Activated CD8-positive, alpha-beta memory T cell treated with anti-CD3 and anti-CD28 coated beads, Interleukin-2, amount 50 U/mL, for 48 hours (primary cell): ENCODE measurements around the gene S100A9.
"Not testable (repeated sequence)": the region's sequence is repeated elsewhere in the genome, so short reads cannot be mapped to it uniquely, and the experiment has no call there.

Experiments
- DNase-seq: peaks from one replicate; pipeline ENCODE4 v3.0.0-alpha.2; 2020

The S100A9 gene

GRCh38 chr1:153390938-153391710 is 33.5 kb downstream of the S100A9 start, which contains the start of gene S100A8:
S100A8 (minus strand) TSS chr1:153391073; CDS start chr1:153390535, 538 bp downstream.
- DNase-seq = no peak

DNA sequence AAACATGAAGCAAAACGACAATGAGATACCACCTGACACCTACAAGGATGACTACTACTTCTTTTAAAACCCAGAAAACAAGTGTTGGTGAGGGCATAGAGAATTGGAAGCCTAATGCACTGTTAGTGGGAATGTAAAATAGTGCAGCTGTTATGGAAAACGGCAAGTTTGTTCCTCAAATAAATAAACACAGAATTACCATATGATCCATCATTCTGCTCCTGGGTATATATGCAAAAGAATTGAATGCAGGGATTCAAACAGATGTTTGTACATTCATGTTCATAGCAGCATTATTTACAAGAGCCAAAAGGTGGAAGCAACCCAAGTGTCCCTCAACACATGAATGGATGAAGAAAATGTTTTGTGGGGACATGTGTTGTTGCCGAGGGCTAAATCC is 34.6 kb downstream of the S100A9 start:
- no peak for DNase-seq

GRCh38 chr1:153392822-153393221 is 35.2 kb downstream of the S100A9 start:
- no peak for DNase-seq

DNA sequence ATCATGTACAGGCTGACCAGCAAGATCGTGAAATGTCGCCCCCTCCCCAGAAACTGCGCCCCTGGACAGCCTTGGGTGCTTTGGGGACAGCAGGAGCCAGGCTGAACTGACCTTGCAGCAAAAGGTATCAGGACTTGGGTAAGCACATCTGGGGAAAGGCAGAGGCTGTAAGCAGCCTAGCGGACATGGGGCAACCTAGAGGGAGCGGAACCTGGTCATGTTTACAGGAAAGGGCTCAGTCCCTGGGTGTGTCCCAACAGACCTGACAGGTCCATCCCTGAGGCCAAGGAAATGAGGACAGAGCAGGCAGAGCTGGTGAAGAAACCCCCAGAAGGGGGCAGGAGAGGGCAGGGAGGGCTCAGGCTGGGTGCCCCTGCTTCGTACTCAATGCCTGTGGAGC is 36.3 kb downstream of the S100A9 start:
- no peak for DNase-seq

GRCh38 chr1:153394391-153394790 is 36.7 kb downstream of the S100A9 start:
- DNase-seq = no peak

DNA sequence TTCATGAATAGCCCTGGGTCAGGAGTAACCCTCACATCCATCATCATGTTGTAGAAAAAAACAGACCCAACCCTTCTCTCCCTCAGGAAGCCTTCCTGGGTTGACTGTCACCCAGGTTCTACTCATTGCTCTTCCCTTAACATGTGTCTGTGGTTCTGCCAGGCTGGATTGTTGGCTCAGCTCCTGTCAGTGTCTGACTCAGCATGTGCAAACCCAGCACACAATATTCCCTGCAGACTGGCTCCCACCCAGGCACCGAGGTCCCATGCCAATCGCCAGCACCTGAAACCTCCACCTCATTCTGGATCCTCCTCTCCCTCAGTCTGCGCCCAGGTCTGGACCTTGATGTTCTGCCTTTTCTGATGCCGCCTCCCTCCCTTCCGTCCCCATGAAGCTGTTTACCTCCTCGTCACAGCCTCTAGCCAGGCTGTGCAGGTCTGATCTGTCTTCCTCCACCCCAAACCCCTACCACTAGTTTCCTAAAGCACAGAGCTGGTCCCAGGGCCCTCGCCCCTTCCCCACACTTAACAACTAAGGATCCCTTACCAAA is 37.6 kb downstream of the S100A9 start:
- DNase-seq = no peak

GRCh38 chr1:153395776-153396175 is 38.1 kb downstream of the S100A9 start:
- no peak for DNase-seq

DNA sequence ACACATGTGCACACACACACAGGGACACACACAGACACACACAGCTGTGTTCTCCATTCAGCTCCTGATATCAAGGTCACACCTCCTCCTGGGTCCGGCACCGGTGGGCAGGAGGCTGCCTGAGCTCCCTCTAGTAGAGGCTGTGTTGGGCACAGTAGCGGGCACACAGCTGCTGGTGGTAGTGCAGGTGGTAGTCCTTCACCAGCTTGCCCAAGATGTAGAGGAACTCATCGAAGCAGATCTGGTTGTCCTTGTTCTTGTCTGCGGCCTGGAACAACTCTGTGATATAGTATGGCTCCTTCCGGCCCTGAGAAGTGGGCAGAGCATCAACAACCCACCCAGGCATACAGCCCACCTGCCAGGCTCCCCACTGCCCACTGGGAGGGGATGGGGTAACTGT is 38.8 kb downstream of the S100A9 start:
- no peak for DNase-seq

DNA sequence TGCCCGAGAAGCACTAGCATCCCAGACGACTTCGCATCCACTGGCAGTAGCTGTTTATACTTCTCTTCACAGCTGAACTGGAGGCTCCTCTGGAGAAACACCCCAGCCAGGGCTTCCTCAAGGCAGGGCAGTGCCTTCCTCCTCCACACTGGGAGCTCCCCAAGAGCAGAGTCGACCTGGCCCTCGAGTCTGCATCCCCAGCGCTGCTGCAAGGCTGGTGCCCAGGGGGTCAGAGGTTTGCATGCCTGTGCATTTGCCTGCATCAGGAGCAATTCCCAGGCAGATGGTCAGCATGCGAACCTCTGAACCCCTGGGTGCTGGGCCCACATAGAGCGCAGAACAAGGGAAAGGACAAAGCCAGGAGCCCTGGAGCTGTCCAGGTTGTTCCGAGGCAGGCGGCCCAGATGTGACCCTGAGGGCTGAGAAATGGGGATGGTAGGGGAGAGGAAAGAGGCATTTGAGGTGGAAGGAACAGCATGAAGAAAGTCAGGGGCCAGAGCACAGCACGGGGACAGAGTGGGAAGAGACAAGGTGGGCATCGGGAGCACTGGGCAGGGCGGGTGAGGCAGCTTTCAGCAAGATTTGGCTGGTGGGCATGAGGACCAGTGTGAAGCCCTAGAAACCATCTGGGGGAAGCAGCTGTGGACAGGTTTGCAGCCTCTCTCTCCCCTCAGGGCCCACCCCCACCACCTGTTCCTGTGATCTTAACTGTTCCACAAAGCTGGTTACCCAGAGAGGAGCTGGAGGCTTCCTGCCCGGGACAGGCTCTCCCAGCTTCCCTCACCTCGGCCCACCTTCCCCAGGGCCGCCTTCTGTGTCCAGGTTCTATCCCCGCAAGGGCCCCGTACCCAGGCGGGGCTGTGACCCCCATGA is 39.6 kb downstream of the S100A9 start:
- DNase-seq = no peak

GRCh38 chr1:153397924-153398651 is 40.4 kb downstream of the S100A9 start:
- DNase-seq = no peak

DNA sequence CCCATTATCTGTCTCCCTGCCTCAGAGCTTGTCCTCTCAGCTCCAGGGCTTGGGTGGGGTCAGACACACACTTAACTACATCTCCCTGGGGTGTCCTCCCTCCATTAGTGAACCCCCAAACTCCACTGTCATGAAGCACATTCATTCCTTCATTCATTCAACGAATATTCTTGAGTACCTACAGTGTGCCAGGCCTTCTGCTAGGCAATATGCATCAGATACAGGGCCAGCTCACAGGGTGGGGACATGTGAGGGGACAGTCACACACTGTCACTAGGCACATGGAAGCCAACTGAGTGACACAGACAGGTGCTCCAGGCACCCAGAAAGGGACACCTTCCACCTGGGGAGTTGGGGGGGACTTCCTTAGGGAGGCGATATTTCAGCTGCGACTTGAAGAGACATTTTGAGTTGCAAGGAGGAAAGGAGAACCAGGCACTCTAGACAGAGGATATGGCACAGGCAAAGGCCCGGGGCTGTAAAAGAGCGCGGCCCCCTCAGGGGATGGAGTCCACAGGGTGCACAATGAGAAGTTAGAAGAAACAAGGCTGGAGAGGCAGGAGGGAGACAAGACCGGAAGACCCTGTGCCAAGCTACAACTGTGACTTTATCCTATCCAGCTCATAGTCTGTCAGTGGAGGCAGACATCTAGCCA is 41.9 kb downstream of the S100A9 start:
- DNase-seq = no peak

GRCh38 chr1:153400244-153400643 is 42.6 kb downstream of the S100A9 start:
- DNase-seq = no peak

DNA sequence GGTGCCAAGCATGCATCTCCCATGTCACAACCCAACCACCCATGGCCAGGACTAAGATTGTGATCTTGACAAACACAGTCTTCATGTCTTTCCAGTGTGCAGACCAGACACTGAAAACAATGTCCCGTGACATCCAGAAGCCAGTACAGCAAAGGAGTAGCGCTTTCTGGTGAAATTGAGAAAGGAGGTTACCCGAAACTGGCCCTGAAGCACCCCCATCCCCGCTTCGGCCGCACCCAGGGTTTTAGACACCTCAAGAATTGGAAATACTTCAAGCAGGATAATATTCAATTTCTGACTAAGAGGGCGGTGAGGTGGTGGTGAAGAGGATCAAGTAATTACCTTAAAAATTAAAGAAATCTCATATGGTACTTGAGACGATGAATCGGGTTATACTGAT is 43.8 kb downstream of the S100A9 start:
- no peak for DNase-seq

DNA sequence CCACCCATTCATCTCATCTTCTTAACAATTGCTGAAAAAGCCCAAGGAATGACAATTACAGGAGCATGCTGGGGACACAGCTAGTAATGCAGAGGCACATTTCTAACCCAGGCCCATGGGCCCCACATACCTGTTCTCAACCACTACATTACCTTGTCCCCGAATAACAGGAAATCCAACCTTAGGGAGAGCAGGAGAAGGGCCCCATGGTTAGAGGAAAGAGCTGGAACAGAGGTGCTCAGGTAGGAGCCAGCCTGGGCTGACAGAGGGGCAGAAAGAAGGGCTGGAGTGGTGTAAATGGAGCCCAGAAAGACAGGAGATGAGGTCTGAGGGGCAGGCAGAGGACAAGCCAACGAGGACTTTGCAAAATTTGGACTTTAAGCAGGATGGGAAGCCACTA is 44.6 kb downstream of the S100A9 start:
- DNase-seq = no peak

- DNase-seq = no peak
Measured at GRCh38 chr1:153403421-153404085, 45.9 kb downstream of the S100A9 start.

- no peak for DNase-seq
Measured at GRCh38 chr1:153404086-153404635, 46.5 kb downstream of the S100A9 start.

DNA sequence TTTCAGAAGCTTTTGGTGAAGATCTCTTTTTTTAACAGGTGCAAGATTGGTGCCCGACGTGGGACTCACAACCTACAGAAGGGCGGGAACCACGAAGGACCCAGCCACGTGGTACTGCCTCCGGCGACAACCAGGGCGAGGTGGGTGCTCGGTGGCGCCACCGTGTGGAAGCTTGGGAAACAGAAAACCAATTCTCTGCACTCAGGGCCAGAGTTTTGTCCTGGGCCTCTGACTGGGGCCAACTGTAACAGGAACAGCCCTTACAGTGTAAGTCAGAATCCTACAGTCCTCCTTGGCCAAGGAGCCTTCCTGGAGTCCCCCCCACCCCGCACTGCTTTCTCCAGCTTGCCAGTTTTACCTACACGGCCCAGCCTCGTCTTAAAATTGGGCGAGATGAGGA is 47.1 kb downstream of the S100A9 start:
- DNase-seq = peak; percentile 87

- DNase-seq = not testable (repeated sequence)
Measured at GRCh38 chr1:153405825-153406599, 48.4 kb downstream of the S100A9 start.

GRCh38 chr1:153407274-153407673 is 49.6 kb downstream of the S100A9 start:
- not testable (repeated sequence) for DNase-seq
